Ishikawa (cell line): Measurements from ENCODE around the gene ANKRD52.

Source experiments
- CREB1 ChIP-seq: IDR thresholded peaks from 2 replicates; pipeline ENCODE4 v1.6.1; 2012; ENCODE audit warnings: low read depth
- EGR1 ChIP-seq: IDR thresholded peaks from 2 replicates; pipeline ENCODE4 v1.6.1; 2012
- EP300 ChIP-seq: IDR thresholded peaks from 2 replicates; pipeline ENCODE4 v1.6.1; 2012; ENCODE audit warnings: borderline replicate concordance
- MAX ChIP-seq: IDR thresholded peaks from 2 replicates; pipeline ENCODE4 v1.6.1; 2012
- NFIC ChIP-seq: IDR thresholded peaks from 2 replicates; pipeline ENCODE4 v1.6.1; 2012
- RAD21 ChIP-seq: IDR thresholded peaks from 2 replicates; pipeline ENCODE4 v1.6.1; 2012; ENCODE audit warnings: low read depth
- TAF1 ChIP-seq: IDR thresholded peaks from 2 replicates; pipeline ENCODE4 v1.6.1; 2012; ENCODE audit warnings: low read depth, mild to moderate bottlenecking
- TCF12 ChIP-seq: IDR thresholded peaks from 2 replicates; pipeline ENCODE4 v1.6.1; 2012; ENCODE audit warnings: low read depth
- USF1 ChIP-seq: IDR thresholded peaks from 2 replicates; pipeline ENCODE4 v1.6.1; 2012
- YY1 ChIP-seq: IDR thresholded peaks from 2 replicates; pipeline ENCODE4 v1.6.1; 2012; ENCODE audit warnings: low read depth

- TF ChIP-seq TAF1 = no peak
- TF ChIP-seq YY1 = no peak
- no peak for TF ChIP-seq MAX
- TF ChIP-seq NFIC = no peak
- TF ChIP-seq TCF12 = no peak
- TF ChIP-seq EP300 = no peak
- no peak for TF ChIP-seq RAD21
- TF ChIP-seq USF1 = no peak
- no peak for TF ChIP-seq EGR1
- no peak for TF ChIP-seq CREB1
These were observed 2.7 kb upstream of the ANKRD52 start for GRCh38 chr12:56260921-56261320.
